ENCODE measurements around the gene BAZ2B. TPM values are rescaled to one million over a fixed set of nuclear protein-coding genes. Genes with fewer than 3 reads are reported as not detected.
"Not testable (repeated sequence)": the region's sequence is repeated elsewhere in the genome, so short reads cannot be mapped to it uniquely, and the experiment has no call there.

BAZ2B gene
- total RNA-seq, 2 donors from 2014 or later, result 60.8 to 84.5 TPM

DNA sequence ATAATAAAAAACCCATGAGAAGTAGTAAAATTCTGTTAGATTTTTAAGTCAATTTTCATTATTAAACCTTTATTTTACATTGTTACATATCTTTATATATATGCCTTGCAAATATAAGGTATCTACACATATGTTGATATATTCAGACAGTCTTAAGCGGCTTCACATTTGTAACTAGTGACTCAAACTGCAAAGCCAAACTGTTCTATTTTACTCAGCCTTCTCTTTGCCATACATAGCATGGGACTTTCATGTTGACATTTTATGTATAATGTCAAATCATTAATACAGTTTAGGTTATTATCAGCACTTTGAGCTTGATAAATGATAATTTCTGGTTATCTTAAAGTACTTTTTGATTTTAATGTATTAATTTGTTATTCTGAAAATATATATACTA, 204.9 kb downstream of the BAZ2B start:
- no peaks in the 10 kb centered on the region for H3K36me3 ChIP-seq
- 85% methylated on average over 1 of the region's 1 CpG for WGBS
- H3K27me3 ChIP-seq (replicated peaks; ENCODE audit: insufficient read depth), result no peaks in the 10 kb centered on the region
- TF ChIP-seq POLR2AphosphoS5 (IDR thresholded peaks at IDR 0.05) (no peak), POLR2A (IDR thresholded peaks at IDR 0.05) (no peak), CTCF (IDR thresholded peaks at IDR 0.05) (no peak)
- intact Hi-C loops (cut with DNase I), result no loop called here
- H3K4me3 ChIP-seq, result no peak overlapping the region
- no peak overlapping the region for H3K27ac ChIP-seq
- no peak for DNase-seq (ENCODE audit: low spot score)
- no peaks in the 10 kb centered on the region for H3K9me3 ChIP-seq
- H3K4me1 ChIP-seq (replicated peaks), result no peaks in the 10 kb centered on the region

DNA sequence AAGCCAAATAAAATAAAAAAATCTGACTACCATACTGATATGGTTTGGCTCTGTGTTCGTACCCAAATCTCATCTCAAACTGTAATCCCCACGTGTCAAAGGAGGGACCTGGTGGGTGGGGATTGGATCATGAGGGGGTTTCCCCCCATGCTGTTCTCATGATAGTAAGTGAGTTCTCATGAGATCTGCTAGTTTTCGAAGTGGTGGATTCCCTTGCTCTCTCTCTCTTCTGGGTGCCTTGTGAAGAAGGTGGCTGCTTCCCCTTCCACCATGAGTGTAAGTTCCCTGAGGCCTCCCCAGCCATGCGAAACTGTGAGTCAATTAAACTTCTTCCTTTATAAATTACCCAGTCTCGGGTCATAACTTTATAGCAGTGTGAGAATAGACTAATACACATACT, 206.1 kb downstream of the BAZ2B start:
- no peaks in the 10 kb centered on the region for H3K36me3 ChIP-seq
- 87% methylated on average over 5 of the region's 5 CpGs for WGBS
- no peak for DNase-seq (ENCODE audit: low spot score)

DNA sequence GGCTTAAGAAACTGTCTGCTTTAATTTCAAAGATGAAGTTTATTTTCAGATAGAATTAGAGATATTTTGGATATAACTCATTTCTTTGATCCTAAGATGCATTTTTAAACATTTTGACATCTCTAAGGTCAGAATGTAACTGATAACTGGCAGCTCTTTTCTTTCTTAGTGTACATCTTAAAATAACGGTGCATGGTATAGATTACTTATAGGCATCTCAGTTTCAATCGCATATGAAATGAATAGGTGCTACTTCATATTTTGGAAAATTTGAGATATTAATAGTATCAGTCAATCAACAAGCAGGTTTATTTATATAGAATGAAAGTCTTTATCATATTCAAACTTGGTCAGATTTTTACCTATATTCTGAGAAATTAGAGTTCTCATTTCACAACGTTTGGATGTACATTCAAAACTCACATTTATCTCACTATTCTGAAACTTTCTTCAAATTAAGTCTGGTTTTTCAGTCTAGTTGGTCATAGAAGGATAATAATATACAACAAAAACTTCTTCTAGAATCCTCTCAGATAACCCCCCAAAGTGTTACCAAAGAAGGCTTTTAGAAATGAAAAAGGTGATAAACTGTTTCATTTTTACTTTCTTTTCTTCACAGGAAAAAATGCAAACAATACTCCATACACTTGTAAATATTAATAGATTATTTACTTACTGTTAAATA, 207.1 kb downstream of the BAZ2B start:
- intact Hi-C loops (cut with DNase I), result no loop called here
- Histone ChIP-seq H3K9me3 (no peaks in the 10 kb centered on the region), H3K4me3 (no peak overlapping the region), H3K27ac (no peak overlapping the region), H3K27me3 (replicated peaks; ENCODE audit: insufficient read depth) (no peaks in the 10 kb centered on the region), H3K36me3 (no peaks in the 10 kb centered on the region), H3K4me1 (replicated peaks) (no peaks in the 10 kb centered on the region)
- DNase-seq (ENCODE audit: low spot score), result no peak
- TF ChIP-seq CTCF (IDR thresholded peaks at IDR 0.05) (no peak), POLR2AphosphoS5 (IDR thresholded peaks at IDR 0.05) (no peak), POLR2A (IDR thresholded peaks at IDR 0.05) (no peak)
- WGBS, result 87% methylated on average over 3 of the region's 3 CpGs

More for the DNA sequence above, 206.1 kb downstream of the BAZ2B start:
- no peaks in the 10 kb centered on the region for H3K4me1 ChIP-seq (replicated peaks)
- H3K27me3 ChIP-seq (replicated peaks; ENCODE audit: insufficient read depth), result no peaks in the 10 kb centered on the region
- H3K9me3 ChIP-seq, result no peaks in the 10 kb centered on the region
- H3K4me3 ChIP-seq, result no peak overlapping the region
- TF ChIP-seq POLR2AphosphoS5 (IDR thresholded peaks at IDR 0.05), result no peak
- TF ChIP-seq CTCF (IDR thresholded peaks at IDR 0.05), result no peak
- TF ChIP-seq POLR2A (IDR thresholded peaks at IDR 0.05), result no peak
- H3K27ac ChIP-seq, result no peak overlapping the region
- intact Hi-C loops (cut with DNase I), result no loop called here

DNA sequence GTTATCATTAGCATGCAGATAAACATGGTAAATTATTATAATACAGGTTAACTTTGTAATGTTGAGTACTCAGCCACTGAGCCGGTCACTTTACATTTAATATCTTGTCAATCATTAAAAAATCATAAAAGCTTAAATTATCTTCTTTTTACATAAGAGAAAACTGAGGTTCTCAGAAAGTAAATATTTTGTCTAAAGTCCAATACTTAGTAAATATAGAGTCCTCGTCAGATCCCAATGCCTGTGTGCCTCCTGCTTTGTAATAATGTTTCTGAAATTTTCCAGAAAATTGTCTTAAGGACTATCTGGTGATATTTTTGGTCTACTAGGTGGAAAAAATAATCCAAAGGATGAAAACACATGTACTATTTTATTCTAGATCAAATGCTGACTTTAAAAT, 213.6 kb downstream of the BAZ2B start:
- no peaks in the 10 kb centered on the region for H3K36me3 ChIP-seq
- DNase-seq (ENCODE audit: low spot score), result no peak
- no peaks in the 10 kb centered on the region for H3K27me3 ChIP-seq (replicated peaks; ENCODE audit: insufficient read depth)
- no peaks in the 10 kb centered on the region for H3K9me3 ChIP-seq
- H3K27ac ChIP-seq, result no peak overlapping the region
- intact Hi-C loops (cut with DNase I), result no loop called here
- WGBS, result 92% methylated on average over 2 of the region's 2 CpGs
- H3K4me1 ChIP-seq (replicated peaks), result no peaks in the 10 kb centered on the region
- TF ChIP-seq POLR2AphosphoS5 (IDR thresholded peaks at IDR 0.05), result no peak
- no peak for TF ChIP-seq CTCF (IDR thresholded peaks at IDR 0.05)
- no peak for TF ChIP-seq POLR2A (IDR thresholded peaks at IDR 0.05)
- no peak overlapping the region for H3K4me3 ChIP-seq

DNA sequence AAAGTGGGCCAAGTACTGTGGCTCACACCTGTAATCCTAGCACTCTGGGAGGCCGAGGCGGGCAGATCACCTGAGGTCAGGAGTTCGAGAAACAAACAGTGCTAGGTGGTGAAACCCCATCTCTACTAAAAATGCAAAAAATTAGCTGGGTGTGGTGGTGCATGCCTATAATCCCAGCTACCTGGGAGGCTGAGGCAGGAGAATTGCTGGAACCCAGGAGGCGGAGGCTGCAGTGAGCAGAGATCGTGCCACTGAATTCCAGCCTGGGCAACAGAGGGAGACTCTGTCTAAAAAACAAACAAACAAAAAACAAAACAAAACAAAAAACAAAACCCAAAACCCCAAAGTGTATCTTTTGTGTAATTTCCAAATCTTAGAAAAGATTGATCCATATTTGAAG, 214.2 kb downstream of the BAZ2B start:
- DNase-seq (ENCODE audit: low spot score); H3K4me3 ChIP-seq: not testable (repeated sequence)

More for the DNA sequence above, 214.2 kb downstream of the BAZ2B start:
- WGBS, result over 99% methylated on average over 5 of the region's 5 CpGs
- intact Hi-C loops (cut with DNase I); H3K27me3 ChIP-seq (replicated peaks; ENCODE audit: insufficient read depth); H3K27ac ChIP-seq; H3K4me1 ChIP-seq (replicated peaks); H3K9me3 ChIP-seq; H3K36me3 ChIP-seq: not testable (repeated sequence)
